MCF 10A (cell line): ENCODE data around the gene CHST15. TPM values are rescaled to one million over a fixed set of nuclear protein-coding genes. Genes with fewer than 3 reads are reported as not detected.

Source experiments
- BruUV-seq: library from RNA; stranded (reverse); fragments of 400-500 nt; replicated peaks from 2 replicates; lab custom pipeline; 2021; lab: Mats Ljungman, UMichigan
- CTCF ChIA-PET: fragments of 300-600 bp; sonication (Branson Sonifier 250); formaldehyde crosslinking; extraction: SDS; loops from one replicate; lab custom pipeline; 2021; ENCODE audit warnings: antibody characterized with exemption, inconsistent platforms; lab: Yijun Ruan, JAX
- POLR2A ChIA-PET: fragments of 300-600, 350-650 bp; sonication (Branson Sonifier 250); formaldehyde crosslinking; extraction: SDS; loops from one replicate; lab custom pipeline; 2020; ENCODE audit warnings: antibody characterized with exemption, inconsistent platforms; lab: Yijun Ruan, JAX
- DNase-seq: peaks from one replicate; pipeline ENCODE4 v3.0.0-alpha.2; 2018; ENCODE audit not compliant: unreplicated experiment
- H3K27ac Mint-ChIP-seq: one replicate; pipeline ENCODE4 v1.8.0; 2022; ENCODE audit warnings: mild to moderate bottlenecking, low read depth, mixed read lengths; ENCODE audit not compliant: unreplicated experiment
- H3K27me3 Mint-ChIP-seq: one replicate; pipeline ENCODE4 v1.8.0; 2022; ENCODE audit warnings: mixed read lengths; ENCODE audit not compliant: insufficient read depth, unreplicated experiment
- H3K36me3 Mint-ChIP-seq: one replicate; pipeline ENCODE4 v1.8.0; 2022; ENCODE audit warnings: mild to moderate bottlenecking, moderate library complexity, mixed read lengths; ENCODE audit not compliant: insufficient read depth, unreplicated experiment
- H3K4me1 Mint-ChIP-seq: one replicate; pipeline ENCODE4 v1.8.0; 2022; ENCODE audit warnings: mixed read lengths; ENCODE audit not compliant: insufficient read depth, unreplicated experiment
- H3K4me3 Mint-ChIP-seq: one replicate; pipeline ENCODE4 v1.8.0; 2022; ENCODE audit warnings: mild to moderate bottlenecking, moderate library complexity, mixed read lengths; ENCODE audit not compliant: unreplicated experiment
- H3K9me3 Mint-ChIP-seq: one replicate; pipeline ENCODE4 v1.8.0; 2022; ENCODE audit warnings: mixed read lengths; ENCODE audit not compliant: unreplicated experiment
- CTCF ChIP-seq: fragments of 200-600 bp; IDR thresholded peaks from one replicate; pipeline ENCODE4 v1.8.0; 2022; ENCODE audit warnings: antibody characterized with exemption, mild to moderate bottlenecking; ENCODE audit not compliant: unreplicated experiment
- intact Hi-C: fragments of 100-400 bp; cut with micrococcal nuclease; formaldehyde crosslinking; loops from 2 replicates; pipeline ENCODE4 v1.14.1; 2022
- total RNA-seq: library from RNA; stranded (reverse); gene quantifications from 2 replicates; pipeline ENCODE4 v1.2.3, GENCODE V29; 2022

Gene CHST15
- total RNA-seq, 1 experiment from 2014 or later = 32.8 TPM

DNA sequence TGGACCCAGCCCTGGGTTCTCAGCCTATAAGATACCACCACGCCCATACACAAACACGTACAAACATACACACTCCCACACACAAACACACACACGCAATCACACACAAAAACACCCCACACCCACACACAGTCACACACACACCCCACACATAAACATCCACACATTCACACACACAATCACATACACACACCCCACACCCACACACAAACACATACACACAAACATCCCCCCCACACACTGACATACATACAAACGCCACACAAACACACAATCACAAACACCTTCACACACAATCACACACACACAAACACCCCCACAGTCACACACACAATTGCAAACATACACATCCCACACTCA lies 122.5 kb downstream of the CHST15 start:
- no peaks in the 10 kb centered on the region for H3K36me3 Mint-ChIP-seq
- ChIA-PET POLR2A (no interaction called here), CTCF (no interaction called here)
- peaks cover 14% of the 10 kb centered on the region for H3K9me3 Mint-ChIP-seq
- no peak for TF ChIP-seq CTCF
- no peak for DNase-seq
- no TSS peak for BruUV-seq
- intact Hi-C loops = no loop called here
- H3K4me1 Mint-ChIP-seq = no peaks in the 10 kb centered on the region
- no peak overlapping the region for H3K4me3 Mint-ChIP-seq
- no peak overlapping the region for H3K27ac Mint-ChIP-seq
- peaks cover 54% of the 10 kb centered on the region for H3K27me3 Mint-ChIP-seq

GRCh38 chr10:123970207-123970926 lies 123.0 kb downstream of the CHST15 start:
- CTCF ChIA-PET = interaction anchor here (0.6 to 10.6 kb wide), 3 partner anchors 26 to 563 kb away, joined by 3 to 213 read pairs (median 3); no protein-coding TSS in a partner anchor
- no peak for DNase-seq
- peaks cover 60% of the 10 kb centered on the region for H3K27me3 Mint-ChIP-seq
- no peak overlapping the region for H3K27ac Mint-ChIP-seq
- no peak for TF ChIP-seq CTCF
- no peak overlapping the region for H3K4me3 Mint-ChIP-seq
- intact Hi-C loops = no loop called here
- no peaks in the 10 kb centered on the region for H3K36me3 Mint-ChIP-seq
- H3K4me1 Mint-ChIP-seq = no peaks in the 10 kb centered on the region
- peaks cover 12% of the 10 kb centered on the region for H3K9me3 Mint-ChIP-seq
- no TSS peak for BruUV-seq
- POLR2A ChIA-PET = no interaction called here

DNA sequence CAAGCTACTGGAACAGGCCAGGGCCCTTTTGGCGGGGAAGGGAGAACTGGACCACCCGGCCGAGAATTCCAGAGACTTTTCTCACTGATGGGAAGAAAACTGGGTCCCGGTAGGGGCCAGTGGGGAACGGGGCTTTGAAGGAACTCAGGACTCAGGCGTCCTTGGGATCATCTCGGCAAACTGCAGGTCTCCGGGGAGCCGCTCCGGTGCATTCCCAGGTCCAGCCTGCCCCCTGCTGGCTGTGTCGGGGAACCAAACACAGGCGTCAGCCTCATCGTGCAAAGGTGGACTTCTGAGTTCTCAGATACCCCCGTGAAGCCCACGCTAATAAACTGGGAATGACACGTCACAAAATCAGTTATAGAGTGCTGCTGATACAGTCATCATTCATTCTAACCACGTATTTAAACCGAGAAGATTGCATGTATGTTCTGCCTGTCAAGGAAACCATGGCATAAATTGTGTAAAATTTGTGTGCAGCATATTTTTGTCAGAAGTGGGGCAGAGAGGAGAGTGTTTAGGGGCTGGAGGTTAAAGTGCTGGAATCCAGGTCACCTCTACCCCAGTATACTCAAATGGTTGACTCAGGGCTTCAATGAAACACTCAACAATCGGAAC lies 125.7 kb downstream of the CHST15 start:
- TF ChIP-seq CTCF = peak; percentile 92
- no TSS peak for BruUV-seq
- no peak overlapping the region for H3K27ac Mint-ChIP-seq
- H3K27me3 Mint-ChIP-seq = peaks cover 86% of the 10 kb centered on the region
- intact Hi-C loops = loop anchor here (1.0 to 5.0 kb wide), 3 partner anchors 385 to 925 kb away; no protein-coding TSS in a partner anchor
- H3K4me1 Mint-ChIP-seq = no peaks in the 10 kb centered on the region
- H3K9me3 Mint-ChIP-seq = no peaks in the 10 kb centered on the region
- no peak overlapping the region for H3K4me3 Mint-ChIP-seq
- DNase-seq = peak; percentile 68
- ChIA-PET CTCF (interaction anchor here (0.6 to 10.6 kb wide), 25 partner anchors 9 to 947 kb away, joined by 3 to 213 read pairs (median 4); no protein-coding TSS in a partner anchor), POLR2A (no interaction called here)
- H3K36me3 Mint-ChIP-seq = no peaks in the 10 kb centered on the region

DNA sequence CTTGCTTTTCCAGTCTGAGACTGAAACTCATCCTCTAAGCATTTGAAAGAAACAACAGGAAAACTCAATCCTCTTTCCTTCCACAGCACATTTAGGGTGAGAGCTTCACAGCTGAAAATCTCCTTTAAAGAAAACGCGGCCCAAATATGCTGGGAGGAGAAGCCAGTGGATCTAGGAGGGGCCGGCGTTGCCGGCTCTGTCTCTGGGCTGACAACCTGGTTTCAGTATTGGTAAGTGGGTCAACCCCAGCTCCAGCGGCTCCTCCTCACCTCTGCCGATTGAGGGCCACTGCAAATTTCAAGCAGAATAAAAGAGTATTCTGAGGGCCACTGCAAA lies 126.5 kb downstream of the CHST15 start:
- TF ChIP-seq CTCF = no peak
- intact Hi-C loops = loop anchor here (1.0 to 5.0 kb wide), 3 partner anchors 385 to 925 kb away; no protein-coding TSS in a partner anchor
- Mint-ChIP-seq H3K9me3 (no peaks in the 10 kb centered on the region), H3K4me3 (no peak overlapping the region), H3K4me1 (no peaks in the 10 kb centered on the region), H3K36me3 (no peaks in the 10 kb centered on the region), H3K27me3 (peaks cover 93% of the 10 kb centered on the region), H3K27ac (no peak overlapping the region)
- DNase-seq = no peak
- POLR2A ChIA-PET = no interaction called here
- CTCF ChIA-PET = interaction anchor here (0.6 to 10.6 kb wide), 28 partner anchors 10 to 946 kb away, joined by 3 to 213 read pairs (median 4); no protein-coding TSS in a partner anchor
- no TSS peak for BruUV-seq
